GM18511 (cell line): ENCODE results near the gene NRP2.

Experiments used
- ATAC-seq: cut with Tn5 transposase; IDR thresholded peaks from one replicate; pipeline ENCODE4 v1.9.1; 2021; ENCODE audit warnings: mild to moderate bottlenecking, moderate library complexity; ENCODE audit not compliant: unreplicated experiment

Gene NRP2

GRCh38 chr2:205728366-205728765, 46.1 kb downstream of the NRP2 start:
- no peak for ATAC-seq

GRCh38 chr2:205730191-205730590, 47.9 kb downstream of the NRP2 start:
- ATAC-seq = no peak

- no peak for ATAC-seq
Measured at GRCh38 chr2:205730701-205731582, 48.6 kb downstream of the NRP2 start.

- ATAC-seq = no peak
Measured at GRCh38 chr2:205731583-205731981, 49.3 kb downstream of the NRP2 start.

- ATAC-seq = no peak
Measured at GRCh38 chr2:205732314-205732713, 50.0 kb downstream of the NRP2 start.

- no peak for ATAC-seq
Measured at GRCh38 chr2:205733082-205733481, 50.8 kb downstream of the NRP2 start.

GRCh38 chr2:205733648-205734047, 51.3 kb downstream of the NRP2 start:
- no peak for ATAC-seq

GRCh38 chr2:205734436-205735037, 52.2 kb downstream of the NRP2 start:
- no peak for ATAC-seq

- no peak for ATAC-seq
Measured at GRCh38 chr2:205738117-205738968, 56.0 kb downstream of the NRP2 start.

- ATAC-seq = no peak
Measured at GRCh38 chr2:205739620-205740019, 57.3 kb downstream of the NRP2 start.

GRCh38 chr2:205740381-205740780, 58.1 kb downstream of the NRP2 start:
- no peak for ATAC-seq

- ATAC-seq = no peak
Measured at GRCh38 chr2:205741256-205741978, 59.1 kb downstream of the NRP2 start.

- no peak for ATAC-seq
Measured at GRCh38 chr2:205743137-205743536, 60.8 kb downstream of the NRP2 start.

GRCh38 chr2:205744074-205744591, 61.8 kb downstream of the NRP2 start:
- ATAC-seq = no peak

GRCh38 chr2:205745661-205746419, 63.5 kb downstream of the NRP2 start:
- ATAC-seq = no peak

GRCh38 chr2:205746420-205746785, 64.1 kb downstream of the NRP2 start:
- no peak for ATAC-seq

GRCh38 chr2:205747829-205748386, 65.6 kb downstream of the NRP2 start:
- no peak for ATAC-seq

- no peak for ATAC-seq
Measured at GRCh38 chr2:205748639-205749038, 66.3 kb downstream of the NRP2 start.

GRCh38 chr2:205749078-205749477, 66.8 kb downstream of the NRP2 start:
- no peak for ATAC-seq

- no peak for ATAC-seq
Measured at GRCh38 chr2:205750797-205751196, 68.5 kb downstream of the NRP2 start.
